Measurements from ENCODE around the gene SIAH3.

DNA sequence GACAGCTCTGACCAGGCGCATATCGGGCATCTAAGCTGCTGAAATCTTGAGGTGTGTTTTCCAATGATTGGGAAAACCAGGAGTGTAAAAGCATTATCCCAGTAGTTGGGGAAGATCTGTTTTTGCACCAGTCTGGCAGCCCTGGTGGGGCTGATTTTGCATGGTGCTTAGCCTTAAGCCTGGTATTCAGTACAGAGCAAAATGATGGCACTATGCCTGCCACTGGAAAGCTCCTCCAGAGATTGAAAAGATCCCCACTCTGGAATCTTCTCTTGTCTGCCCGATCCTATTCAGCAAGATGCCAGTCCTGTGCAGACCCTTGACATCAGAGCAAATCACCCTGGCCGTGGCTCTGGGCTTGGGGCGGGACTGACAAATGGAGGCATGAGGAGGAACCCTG, 44.7 kb upstream of the SIAH3 start:
- TF ChIP-seq, protein P1, sequence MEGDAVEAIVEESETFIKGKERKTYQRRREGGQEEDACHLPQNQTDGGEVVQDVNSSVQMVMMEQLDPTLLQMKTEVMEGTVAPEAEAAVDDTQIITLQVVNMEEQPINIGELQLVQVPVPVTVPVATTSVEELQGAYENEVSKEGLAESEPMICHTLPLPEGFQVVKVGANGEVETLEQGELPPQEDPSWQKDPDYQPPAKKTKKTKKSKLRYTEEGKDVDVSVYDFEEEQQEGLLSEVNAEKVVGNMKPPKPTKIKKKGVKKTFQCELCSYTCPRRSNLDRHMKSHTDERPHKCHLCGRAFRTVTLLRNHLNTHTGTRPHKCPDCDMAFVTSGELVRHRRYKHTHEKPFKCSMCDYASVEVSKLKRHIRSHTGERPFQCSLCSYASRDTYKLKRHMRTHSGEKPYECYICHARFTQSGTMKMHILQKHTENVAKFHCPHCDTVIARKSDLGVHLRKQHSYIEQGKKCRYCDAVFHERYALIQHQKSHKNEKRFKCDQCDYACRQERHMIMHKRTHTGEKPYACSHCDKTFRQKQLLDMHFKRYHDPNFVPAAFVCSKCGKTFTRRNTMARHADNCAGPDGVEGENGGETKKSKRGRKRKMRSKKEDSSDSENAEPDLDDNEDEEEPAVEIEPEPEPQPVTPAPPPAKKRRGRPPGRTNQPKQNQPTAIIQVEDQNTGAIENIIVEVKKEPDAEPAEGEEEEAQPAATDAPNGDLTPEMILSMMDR (conservative IDR thresholded peaks at IDR 0.05; ENCODE audit: low read depth in 2 of 2): no peak
- TF ChIP-seq POLR2AphosphoS5 (IDR thresholded peaks at IDR 0.05; ENCODE audit: low read depth) (no peak), EZH2 (IDR thresholded peaks at IDR 0.05; ENCODE audit: low read depth, unreplicated experiment) (no peak), NANOG (IDR thresholded peaks at IDR 0.05; ENCODE audit: borderline replicate concordance) (no peak), REST (IDR thresholded peaks at IDR 0.05; ENCODE audit: unreplicated experiment) (no peak), JUNB (IDR thresholded peaks at IDR 0.05; ENCODE audit: unreplicated experiment) (no peak)

Measured in GM23338 (cell line).